Transverse colon (tissue), 4 donors: Measurements from ENCODE around the gene MVP. TPM values are rescaled to one million over a fixed set of nuclear protein-coding genes. Genes with fewer than 3 reads are reported as not detected.
"Not testable (repeated sequence)": the region's sequence is repeated elsewhere in the genome, so short reads cannot be mapped to it uniquely, and the experiment has no call there.

ENCODE experiments used
- DNase-seq: peaks from one replicate; pipeline ENCODE4 v3.0.0-alpha.2; 2019
- H3K27ac ChIP-seq, 4 donors: fragments of 200-600 bp; sonication (generic); 2 replicates each; pipeline ENCODE4 v1.5.1; 2016 to 2018; ENCODE audit warnings: inconsistent platforms in 4 of 4
- H3K27me3 ChIP-seq: fragments of 200-600 bp; sonication (generic); 2 replicates; pipeline ENCODE4 v1.5.1; 2017; ENCODE audit warnings: inconsistent platforms
- H3K36me3 ChIP-seq, 4 donors: fragments of 200-600 bp; sonication (generic); 2 replicates each; pipeline ENCODE4 v1.5.1; 2017 to 2019; ENCODE audit warnings: inconsistent platforms in 4 of 4
- H3K4me1 ChIP-seq, 4 donors: fragments of 200-600 bp; sonication (generic); 2 replicates each; pipeline ENCODE4 v1.5.1; 2017 to 2020; ENCODE audit warnings: inconsistent platforms in 4 of 4
- H3K4me3 ChIP-seq, 4 donors: fragments of 200-600 bp; sonication (generic); 1 replicate in 1 of 4; 2 replicates in 3 of 4; pipeline versions ENCODE4 v1.5.1 to v1.6.1; 2017 to 2019; ENCODE audit warnings: inconsistent platforms in 4 of 4
- H3K9me3 ChIP-seq, 2 donors: fragments of 200-600 bp; sonication (generic); 2 replicates each; pipeline ENCODE4 v1.5.1; 2017 to 2019; ENCODE audit warnings: inconsistent platforms in 2 of 2
- CTCF ChIP-seq, 5 experiments: fragments of 200-600 bp in 3 of 5; fragments of 450-650 bp in 2 of 5; sonication (generic) in 3 of 5; IDR thresholded peaks; 1 replicate in 2 of 5; 2 replicates in 3 of 5; pipeline ENCODE4 v1.5.1; 2016 to 2017; ENCODE audit warnings: antibody characterized with exemption in 5 of 5, inconsistent platforms in 3 of 5, mild to moderate bottlenecking in 2 of 5, moderate library complexity in 1 of 5
- EP300 ChIP-seq: sonication (generic); formaldehyde crosslinking; IDR thresholded peaks from one replicate; pipeline ENCODE4 v1.6.1; 2017; ENCODE audit warnings: antibody characterized with exemption, low read depth
- POLR2A ChIP-seq: fragments of 450-650 bp; IDR thresholded peaks from one replicate; pipeline ENCODE4 v1.6.1; 2016; ENCODE audit warnings: antibody characterized with exemption, mild to moderate bottlenecking, moderate library complexity
- POLR2AphosphoS5 ChIP-seq, 3 donors: sonication (generic); formaldehyde crosslinking; IDR thresholded peaks; one replicate each; pipeline ENCODE4 v1.6.1; 2016; ENCODE audit warnings: antibody characterized with exemption in 3 of 3
- WGBS, 2 donors: methylation state at CpG; one replicate each; pipeline ENCODE4 v1.1.5; 2018; ENCODE audit warnings: low coverage in 1 of 2; 5-methylcytosine and 5-hydroxymethylcytosine counted together
- in situ Hi-C, 4 donors: fragments of 200-750 bp; cut with MboI; loops; one replicate each; pipeline versions ENCODE4 v1.15.0 to v1.15.1; 2017; ENCODE audit warnings: low sequenced_read_pairs in 3 of 4, low pct_ligation_motif_present in 1 of 4, low pct_unique_long_range_greater_than_20kb in 1 of 4
- intact Hi-C: fragments of 100-400 bp; cut with DNase I; formaldehyde crosslinking; loops from one replicate; pipeline ENCODE4 v1.15.1; 2023; ENCODE audit warnings: low total_unique reads
- total RNA-seq, 4 donors: library from RNA; depleted of rRNA; stranded (reverse); fragments of >200 nt; gene quantifications; one replicate each; pipeline ENCODE4 v1.1.0, GENCODE V29; 2016

MVP gene
- total RNA-seq, 4 donors from 2014 or later, result 483 to 654 (median 553) TPM

GRCh38 chr16:29825145-29826044 lies 5.1 kb downstream of the MVP start:
- peaks cover 54 to 93% (median 89%) of the 10 kb centered on the region in 4 donors for H3K4me1 ChIP-seq

GRCh38 chr16:29826342-29826695 lies 6.1 kb downstream of the MVP start:
- TF ChIP-seq CTCF (IDR thresholded peaks at IDR 0.05), result no peak
- TF ChIP-seq POLR2A, result no peak
- TF ChIP-seq POLR2AphosphoS5 (IDR thresholded peaks at IDR 0.05), result no peak
- no peak for TF ChIP-seq EP300
- WGBS, 2 donors, result 77% methylated on average over 8 of the region's 8 CpGs; no CpG with 5 or more reads in 1 of the 2 donors
- H3K27ac ChIP-seq, result peak overlapping the region; percentile 93 to 97 (median 96)
- peaks cover 0 to 10% (median 5%) of the 10 kb centered on the region in 4 donors for H3K36me3 ChIP-seq
- H3K9me3 ChIP-seq, result no peaks in the 10 kb centered on the region
- no peak for DNase-seq
- no peak overlapping the region for H3K4me3 ChIP-seq
- peaks cover 54 to 90% (median 84%) of the 10 kb centered on the region in 4 donors for H3K4me1 ChIP-seq
- in situ Hi-C loops (no loop called here), intact Hi-C loops (no loop called here)
- no peaks in the 10 kb centered on the region for H3K27me3 ChIP-seq

More at GRCh38 chr16:29825145-29826044, 5.1 kb downstream of the MVP start:
- 46 to 58% methylated on average over 3 to 10 of the region's 10 CpGs for WGBS, 2 donors
- in situ Hi-C loops, result no loop called here
- H3K36me3 ChIP-seq, result peaks cover 0 to under 1% (median 0%) of the 10 kb centered on the region in 4 donors
- no peaks in the 10 kb centered on the region for H3K9me3 ChIP-seq
- intact Hi-C loops, result no loop called here
- H3K27me3 ChIP-seq, result no peaks in the 10 kb centered on the region
- TF ChIP-seq POLR2A (no peak), EP300 (no peak), CTCF (IDR thresholded peaks at IDR 0.05) (no peak), POLR2AphosphoS5 (IDR thresholded peaks at IDR 0.05) (peak; percentile 7 to 59 (median 26))
- DNase-seq, result peak; percentile 70
- H3K4me3 ChIP-seq, result peak overlapping the region in 1 of 4 donors; percentile 7
- peak overlapping the region; percentile 93 to 97 (median 96) for H3K27ac ChIP-seq

GRCh38 chr16:29830774-29831173 lies 10.5 kb downstream of the MVP start:
- H3K36me3 ChIP-seq, result peaks cover 0 to 48% (median 24%) of the 10 kb centered on the region in 4 donors
- WGBS, 2 donors, result 90% methylated on average over 11 of the region's 11 CpGs; no CpG with 5 or more reads in 1 of the 2 donors
- no peaks in the 10 kb centered on the region for H3K9me3 ChIP-seq
- in situ Hi-C loops, result no loop called here
- H3K27me3 ChIP-seq, result no peaks in the 10 kb centered on the region
- intact Hi-C loops, result no loop called here
- peak overlapping the region in 2 of 4 donors; percentile 93 to 97 for H3K27ac ChIP-seq
- H3K4me3 ChIP-seq, result no peak overlapping the region
- no peak for DNase-seq
- no peak for TF ChIP-seq POLR2A
- TF ChIP-seq POLR2AphosphoS5 (IDR thresholded peaks at IDR 0.05), result no peak
- TF ChIP-seq EP300, result no peak
- no peak for TF ChIP-seq CTCF (IDR thresholded peaks at IDR 0.05)
- peaks cover 25 to 46% (median 40%) of the 10 kb centered on the region in 4 donors for H3K4me1 ChIP-seq

- Histone ChIP-seq H3K4me1 (peaks cover 20 to 38% (median 34%) of the 10 kb centered on the region in 4 donors), H3K4me3 (no peak overlapping the region), H3K27ac (no peak overlapping the region), H3K27me3 (no peaks in the 10 kb centered on the region), H3K36me3 (peaks cover 0 to 54% (median 27%) of the 10 kb centered on the region in 4 donors), H3K9me3 (no peaks in the 10 kb centered on the region)
- intact Hi-C loops, result no loop called here
- in situ Hi-C loops, result no loop called here
- TF ChIP-seq CTCF (IDR thresholded peaks at IDR 0.05) (no peak), POLR2AphosphoS5 (IDR thresholded peaks at IDR 0.05) (no peak), EP300 (no peak), POLR2A (no peak)
- DNase-seq, result no peak
- 74% methylated on average over 2 of the region's 2 CpGs; no CpG with 5 or more reads in 1 of the 2 donors for WGBS, 2 donors
Measured at GRCh38 chr16:29831490-29831889, 11.2 kb downstream of the MVP start.

GRCh38 chr16:29833219-29833618 lies 13.0 kb downstream of the MVP start:
- DNase-seq, H3K27me3 ChIP-seq, H3K4me3 ChIP-seq, H3K27ac ChIP-seq, intact Hi-C loops, H3K9me3 ChIP-seq, in situ Hi-C loops: not testable (repeated sequence)
- Histone ChIP-seq H3K36me3 (peaks cover 0 to 71% (median 35%) of the 10 kb centered on the region in 4 donors), H3K4me1 (peaks cover 8 to 21% (median 19%) of the 10 kb centered on the region in 4 donors)
- 99 to 100% methylated on average over 3 to 4 of the region's 4 CpGs for WGBS, 2 donors
